Hepatocyte (in vitro differentiated cells): ENCODE data around the gene ITPKB.

Experiments
- EZH2phosphoT487 ChIP-seq: fragments of 200-600 bp; sonication (generic); IDR thresholded peaks from one replicate; pipeline ENCODE4 v1.6.1; 2018; ENCODE audit warnings: antibody characterized with exemption, mild to moderate bottlenecking, low read depth, moderate library complexity; ENCODE audit not compliant: unreplicated experiment, severe bottlenecking
- TF ChIP-seq, protein P1 (sequence below): fragments of 200-600 bp; sonication (generic); IDR thresholded peaks from 2 replicates; pipeline ENCODE4 v1.5.1; 2016; ENCODE audit warnings: antibody characterized with exemption, mild to moderate bottlenecking; ENCODE audit not compliant: poor library complexity

DNA sequence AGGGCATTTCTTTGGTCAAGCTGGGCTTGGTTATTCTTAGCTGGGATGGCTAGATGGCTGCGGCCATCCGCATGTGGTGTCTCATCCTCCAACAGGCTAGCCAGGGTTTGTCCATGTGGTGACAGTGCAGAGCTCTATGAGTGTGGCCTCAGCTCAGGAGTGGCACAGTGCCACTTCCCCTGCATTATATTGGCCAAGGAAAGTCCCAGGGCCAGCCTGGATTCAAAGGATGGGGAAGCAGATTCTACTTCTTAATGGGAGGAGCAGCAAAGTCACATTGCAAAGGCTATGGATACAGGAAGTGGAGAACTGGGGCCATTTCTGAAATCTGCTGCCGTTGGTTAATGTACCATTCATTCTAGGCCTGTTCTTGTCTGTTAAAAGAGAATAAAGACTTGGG lies 156.1 kb downstream of the ITPKB start:
- TF ChIP-seq EZH2phosphoT487 = no peak
- TF ChIP-seq, protein P1, sequence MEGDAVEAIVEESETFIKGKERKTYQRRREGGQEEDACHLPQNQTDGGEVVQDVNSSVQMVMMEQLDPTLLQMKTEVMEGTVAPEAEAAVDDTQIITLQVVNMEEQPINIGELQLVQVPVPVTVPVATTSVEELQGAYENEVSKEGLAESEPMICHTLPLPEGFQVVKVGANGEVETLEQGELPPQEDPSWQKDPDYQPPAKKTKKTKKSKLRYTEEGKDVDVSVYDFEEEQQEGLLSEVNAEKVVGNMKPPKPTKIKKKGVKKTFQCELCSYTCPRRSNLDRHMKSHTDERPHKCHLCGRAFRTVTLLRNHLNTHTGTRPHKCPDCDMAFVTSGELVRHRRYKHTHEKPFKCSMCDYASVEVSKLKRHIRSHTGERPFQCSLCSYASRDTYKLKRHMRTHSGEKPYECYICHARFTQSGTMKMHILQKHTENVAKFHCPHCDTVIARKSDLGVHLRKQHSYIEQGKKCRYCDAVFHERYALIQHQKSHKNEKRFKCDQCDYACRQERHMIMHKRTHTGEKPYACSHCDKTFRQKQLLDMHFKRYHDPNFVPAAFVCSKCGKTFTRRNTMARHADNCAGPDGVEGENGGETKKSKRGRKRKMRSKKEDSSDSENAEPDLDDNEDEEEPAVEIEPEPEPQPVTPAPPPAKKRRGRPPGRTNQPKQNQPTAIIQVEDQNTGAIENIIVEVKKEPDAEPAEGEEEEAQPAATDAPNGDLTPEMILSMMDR = no peak
